HepG2 (cell line): Measurements from ENCODE around the gene FSCN2. TPM values are rescaled to one million over a fixed set of nuclear protein-coding genes. Genes with fewer than 3 reads are reported as not detected.

ENCODE experiments used
- AGO1 ChIP-seq: fragments of 200-400 bp; formaldehyde crosslinking; IDR thresholded peaks from 2 replicates; pipeline ENCODE4 v1.6.1; 2017; ENCODE audit warnings: mild to moderate bottlenecking, low read depth, low read length, moderate library complexity; ENCODE audit not compliant: poor library complexity, severe bottlenecking
- CREB1 ChIP-seq, 2 experiments: fragments of 450-650 bp in 1 of 2; IDR thresholded peaks; 2 replicates each; pipeline ENCODE4 v1.6.1; 2016 to 2017; ENCODE audit warnings: control low read depth in 1 of 2, mild to moderate bottlenecking in 1 of 2, missing compliant biosample characterization in 1 of 2, missing genetic modification characterization in 1 of 2
- CREM ChIP-seq, 2 experiments: sonication (generic) in 1 of 2; formaldehyde crosslinking in 1 of 2; IDR thresholded peaks; 2 replicates each; pipeline versions ENCODE4 v1.4.0 to v1.6.1; 2016 to 2020; ENCODE audit warnings: antibody characterized with exemption in 1 of 2, mild to moderate bottlenecking in 1 of 2, missing genetic modification reagents in 1 of 2
- FOXC1 ChIP-seq: sonication (generic); formaldehyde crosslinking; IDR thresholded peaks from 2 replicates; pipeline ENCODE4 v1.8.0; 2022; ENCODE audit warnings: mild to moderate bottlenecking, missing genetic modification reagents, borderline replicate concordance
- HDAC1 ChIP-seq: sonication (generic); formaldehyde crosslinking; IDR thresholded peaks from 2 replicates; pipeline ENCODE4 v1.5.1; 2020; ENCODE audit warnings: mild to moderate bottlenecking, missing genetic modification reagents
- RBAK ChIP-seq: sonication (generic); formaldehyde crosslinking; IDR thresholded peaks from 2 replicates; pipeline ENCODE4 v1.5.1; 2020; ENCODE audit warnings: mild to moderate bottlenecking, missing genetic modification reagents
- RCOR2 ChIP-seq: IDR thresholded peaks from 2 replicates; pipeline ENCODE4 v1.6.1; 2016; ENCODE audit warnings: missing biosample characterization, missing genetic modification reagents
- RORA ChIP-seq: sonication (generic); formaldehyde crosslinking; IDR thresholded peaks from 2 replicates; pipeline ENCODE4 v1.5.0; 2020; ENCODE audit warnings: mild to moderate bottlenecking, missing genetic modification reagents, moderate library complexity
- SIX1 ChIP-seq: sonication (generic); formaldehyde crosslinking; IDR thresholded peaks from 2 replicates; pipeline ENCODE4 v1.4.0; 2020; ENCODE audit warnings: missing genetic modification reagents, borderline replicate concordance
- STAG1 ChIP-seq: sonication (generic); formaldehyde crosslinking; IDR thresholded peaks from 2 replicates; pipeline ENCODE4 v1.4.0; 2020; ENCODE audit warnings: missing genetic modification reagents
- SUZ12 ChIP-seq: fragments of 150-350 bp; IDR thresholded peaks from 2 replicates; pipeline ENCODE4 v1.6.1; 2014; ENCODE audit warnings: low read depth, low read length
- ZFP90 ChIP-seq: sonication (generic); formaldehyde crosslinking; IDR thresholded peaks from 2 replicates; pipeline ENCODE4 v1.8.0; 2022; ENCODE audit warnings: missing genetic modification reagents, mild to moderate bottlenecking, inconsistent platforms, borderline replicate concordance
- ZKSCAN8 ChIP-seq: IDR thresholded peaks from 2 replicates; pipeline ENCODE4 v1.6.1; 2016; ENCODE audit warnings: borderline replicate concordance, missing genetic modification reagents, missing compliant biosample characterization
- ZNF329 ChIP-seq: sonication (generic); formaldehyde crosslinking; IDR thresholded peaks from 2 replicates; pipeline ENCODE4 v1.9.0; 2021; ENCODE audit warnings: low read depth, mild to moderate bottlenecking, missing genetic modification reagents
- ZNF383 ChIP-seq: sonication (generic); formaldehyde crosslinking; IDR thresholded peaks from 2 replicates; pipeline ENCODE4 v1.4.0; 2020; ENCODE audit warnings: missing genetic modification reagents, mild to moderate bottlenecking, borderline replicate concordance
- ZNF430 ChIP-seq: sonication (generic); formaldehyde crosslinking; IDR thresholded peaks from 2 replicates; pipeline ENCODE4 v1.9.0; 2021; ENCODE audit warnings: mild to moderate bottlenecking, missing genetic modification reagents
- polyA plus RNA-seq, 8 experiments: library from polyadenylated mRNA; depleted of rRNA in 3 of 8; stranded (reverse) in 7 of 8; unstranded in 1 of 8; fragments of >200 nt; fragmentation: Illumina TruSeq in 4 of 8; extraction: Trizol in 4 of 8; gene quantifications; 2 replicates each; pipeline versions ENCODE4 v1.2.1 to v1.2.3, GENCODE V29; 2011 to 2016; ENCODE audit warnings: low read depth in 4 of 8, missing spikeins in 1 of 8, mixed read lengths in 1 of 8; ENCODE audit not compliant: insufficient read depth in 1 of 8
- total RNA-seq, 5 experiments: library from RNA; depleted of rRNA; stranded (reverse); fragments of >200 nt; fragmentation: Illumina TruSeq; extraction: Trizol; gene quantifications; 2 replicates each; pipeline ENCODE4 v1.2.3, GENCODE V29; 2016; ENCODE audit warnings: low read depth in 1 of 5
- TF ChIP-seq, protein P1 (sequence below): sonication (generic); formaldehyde crosslinking; IDR thresholded peaks from 2 replicates; pipeline ENCODE4 v1.4.0; 2020; ENCODE audit warnings: mild to moderate bottlenecking, missing genetic modification reagents
- TF ChIP-seq, protein P2 (sequence below): IDR thresholded peaks from 2 replicates; pipeline ENCODE4 v1.6.1; 2016; ENCODE audit warnings: low read depth, missing genetic modification reagents, missing compliant biosample characterization
- TF ChIP-seq, protein P3 (sequence below): sonication (generic); formaldehyde crosslinking; IDR thresholded peaks from 2 replicates; pipeline ENCODE4 v1.5.0; 2020; ENCODE audit warnings: missing genetic modification reagents, mild to moderate bottlenecking, borderline replicate concordance

FSCN2 gene
- total and polyA plus RNA-seq, 2 of the 13 experiments (the other 11 are each of a cell fraction or from before 2014, with no cell fraction given) = 0.09 TPM; not detected in 1

DNA sequence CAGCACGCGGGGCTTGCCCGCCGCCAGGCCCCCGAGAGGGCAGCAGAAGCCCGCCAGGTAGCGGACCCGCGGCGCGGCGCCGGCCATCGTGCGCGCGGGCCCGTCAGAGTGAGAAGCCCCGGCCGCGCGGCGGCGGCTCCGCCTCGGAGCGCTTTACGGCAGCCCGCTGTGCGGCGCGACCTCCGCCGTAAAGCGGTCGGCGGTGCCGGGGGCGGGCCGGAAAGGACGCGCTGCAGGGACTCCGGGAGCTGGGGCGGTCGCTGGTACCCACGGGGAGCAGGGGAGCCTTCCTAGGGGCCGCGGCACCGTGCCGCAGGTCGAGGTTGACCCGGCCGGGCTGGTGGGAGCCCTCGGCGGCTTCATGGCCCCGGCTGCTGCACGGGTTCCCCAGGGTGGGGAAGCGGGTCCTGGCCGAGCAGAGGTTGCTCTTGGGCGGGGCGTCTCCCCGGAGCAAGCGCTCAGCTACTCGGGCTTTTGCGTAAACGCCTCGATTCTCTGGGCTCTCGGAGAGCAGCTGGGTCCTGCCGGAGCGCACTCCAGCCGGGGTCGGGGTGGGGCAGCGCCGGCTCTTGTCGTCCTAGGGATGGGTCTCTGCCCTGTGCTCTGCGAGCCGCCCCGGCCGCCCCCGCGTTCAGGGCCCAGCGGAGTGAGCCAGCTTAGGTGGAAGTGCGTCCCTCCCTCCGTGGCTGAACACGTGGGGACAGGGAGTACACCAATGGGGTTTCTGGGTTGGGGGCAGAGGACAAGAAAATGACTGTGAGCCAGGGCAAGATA, 24.3 kb downstream of the FSCN2 start, which contains the start of gene FAAP100 (continued):
- TF ChIP-seq ZNF383 = no peak
- TF ChIP-seq, protein P1, sequence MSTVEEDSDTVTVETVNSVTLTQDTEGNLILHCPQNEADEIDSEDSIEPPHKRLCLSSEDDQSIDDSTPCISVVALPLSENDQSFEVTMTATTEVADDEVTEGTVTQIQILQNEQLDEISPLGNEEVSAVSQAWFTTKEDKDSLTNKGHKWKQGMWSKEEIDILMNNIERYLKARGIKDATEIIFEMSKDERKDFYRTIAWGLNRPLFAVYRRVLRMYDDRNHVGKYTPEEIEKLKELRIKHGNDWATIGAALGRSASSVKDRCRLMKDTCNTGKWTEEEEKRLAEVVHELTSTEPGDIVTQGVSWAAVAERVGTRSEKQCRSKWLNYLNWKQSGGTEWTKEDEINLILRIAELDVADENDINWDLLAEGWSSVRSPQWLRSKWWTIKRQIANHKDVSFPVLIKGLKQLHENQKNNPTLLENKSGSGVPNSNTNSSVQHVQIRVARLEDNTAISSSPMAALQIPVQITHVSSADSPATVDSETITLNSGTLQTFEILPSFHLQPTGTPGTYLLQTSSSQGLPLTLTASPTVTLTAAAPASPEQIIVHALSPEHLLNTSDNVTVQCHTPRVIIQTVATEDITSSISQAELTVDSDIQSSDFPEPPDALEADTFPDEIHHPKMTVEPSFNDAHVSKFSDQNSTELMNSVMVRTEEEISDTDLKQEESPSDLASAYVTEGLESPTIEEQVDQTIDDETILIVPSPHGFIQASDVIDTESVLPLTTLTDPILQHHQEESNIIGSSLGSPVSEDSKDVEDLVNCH = peak; percentile 48; the same call in 1 of the 2 replicates
- peak; percentile 61; the same call in 1 of the 2 replicates for TF ChIP-seq HDAC1 (CRISPR knock-in tag)
- TF ChIP-seq ZFP90 (CRISPR knock-in tag) = peak; percentile 24; the same call in 1 of the 2 replicates
- TF ChIP-seq ZKSCAN8 (CRISPR knock-in tag) = no peak
- TF ChIP-seq RORA (CRISPR knock-in tag) = no peak
- TF ChIP-seq RBAK (CRISPR knock-in tag) = no peak
- peak; percentile 89 for TF ChIP-seq ZNF430 (CRISPR knock-in tag)
- no peak for TF ChIP-seq SIX1 (CRISPR knock-in tag)
- TF ChIP-seq CREM (IDR thresholded peaks at IDR 0.05) = no peak
- TF ChIP-seq CREM (CRISPR knock-in tag; IDR thresholded peaks at IDR 0.05) = no peak
- no peak for TF ChIP-seq RCOR2 (CRISPR knock-in tag)
- TF ChIP-seq STAG1 (CRISPR knock-in tag) = no peak; the same call in 1 of the 2 replicates
- TF ChIP-seq, protein P2, sequence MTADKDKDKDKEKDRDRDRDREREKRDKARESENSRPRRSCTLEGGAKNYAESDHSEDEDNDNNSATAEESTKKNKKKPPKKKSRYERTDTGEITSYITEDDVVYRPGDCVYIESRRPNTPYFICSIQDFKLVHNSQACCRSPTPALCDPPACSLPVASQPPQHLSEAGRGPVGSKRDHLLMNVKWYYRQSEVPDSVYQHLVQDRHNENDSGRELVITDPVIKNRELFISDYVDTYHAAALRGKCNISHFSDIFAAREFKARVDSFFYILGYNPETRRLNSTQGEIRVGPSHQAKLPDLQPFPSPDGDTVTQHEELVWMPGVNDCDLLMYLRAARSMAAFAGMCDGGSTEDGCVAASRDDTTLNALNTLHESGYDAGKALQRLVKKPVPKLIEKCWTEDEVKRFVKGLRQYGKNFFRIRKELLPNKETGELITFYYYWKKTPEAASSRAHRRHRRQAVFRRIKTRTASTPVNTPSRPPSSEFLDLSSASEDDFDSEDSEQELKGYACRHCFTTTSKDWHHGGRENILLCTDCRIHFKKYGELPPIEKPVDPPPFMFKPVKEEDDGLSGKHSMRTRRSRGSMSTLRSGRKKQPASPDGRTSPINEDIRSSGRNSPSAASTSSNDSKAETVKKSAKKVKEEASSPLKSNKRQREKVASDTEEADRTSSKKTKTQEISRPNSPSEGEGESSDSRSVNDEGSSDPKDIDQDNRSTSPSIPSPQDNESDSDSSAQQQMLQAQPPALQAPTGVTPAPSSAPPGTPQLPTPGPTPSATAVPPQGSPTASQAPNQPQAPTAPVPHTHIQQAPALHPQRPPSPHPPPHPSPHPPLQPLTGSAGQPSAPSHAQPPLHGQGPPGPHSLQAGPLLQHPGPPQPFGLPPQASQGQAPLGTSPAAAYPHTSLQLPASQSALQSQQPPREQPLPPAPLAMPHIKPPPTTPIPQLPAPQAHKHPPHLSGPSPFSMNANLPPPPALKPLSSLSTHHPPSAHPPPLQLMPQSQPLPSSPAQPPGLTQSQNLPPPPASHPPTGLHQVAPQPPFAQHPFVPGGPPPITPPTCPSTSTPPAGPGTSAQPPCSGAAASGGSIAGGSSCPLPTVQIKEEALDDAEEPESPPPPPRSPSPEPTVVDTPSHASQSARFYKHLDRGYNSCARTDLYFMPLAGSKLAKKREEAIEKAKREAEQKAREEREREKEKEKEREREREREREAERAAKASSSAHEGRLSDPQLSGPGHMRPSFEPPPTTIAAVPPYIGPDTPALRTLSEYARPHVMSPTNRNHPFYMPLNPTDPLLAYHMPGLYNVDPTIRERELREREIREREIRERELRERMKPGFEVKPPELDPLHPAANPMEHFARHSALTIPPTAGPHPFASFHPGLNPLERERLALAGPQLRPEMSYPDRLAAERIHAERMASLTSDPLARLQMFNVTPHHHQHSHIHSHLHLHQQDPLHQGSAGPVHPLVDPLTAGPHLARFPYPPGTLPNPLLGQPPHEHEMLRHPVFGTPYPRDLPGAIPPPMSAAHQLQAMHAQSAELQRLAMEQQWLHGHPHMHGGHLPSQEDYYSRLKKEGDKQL (CRISPR knock-in tag) = 0 out of 2 replicates have a peak, but pooled peaks have one; percentile 4
- no peak for TF ChIP-seq SUZ12
- TF ChIP-seq FOXC1 = no peak
- TF ChIP-seq, protein P3, sequence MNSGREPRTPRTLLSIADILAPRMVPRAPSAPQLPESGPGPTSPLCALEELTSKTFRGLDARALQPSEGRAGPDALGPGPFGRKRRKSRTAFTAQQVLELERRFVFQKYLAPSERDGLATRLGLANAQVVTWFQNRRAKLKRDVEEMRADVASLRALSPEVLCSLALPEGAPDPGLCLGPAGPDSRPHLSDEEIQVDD (CRISPR knock-in tag) = 0 out of 2 replicates have a peak, but pooled peaks have one; percentile 69
- no peak for TF ChIP-seq CREB1 (IDR thresholded peaks at IDR 0.05)
- TF ChIP-seq CREB1 (CRISPR knock-in tag; IDR thresholded peaks at IDR 0.05) = no peak
- TF ChIP-seq AGO1 = peak; percentile 75
- TF ChIP-seq ZNF329 (CRISPR knock-in tag) = peak; percentile 82; the same call in 1 of the 2 replicates
